H54 (cell line): ENCODE measurements around the gene UBE2O.
A peak's percentile ranks its signal among the peaks of the same experiment; 100 is the strongest.

Experiments used
- DNase-seq: peaks from one replicate; pipeline ENCODE4 v3.0.0; 2011; ENCODE audit warnings: low spot score, mixed read lengths; ENCODE audit not compliant: insufficient read length
- FAIRE-seq: peaks from 3 replicates; lab custom pipeline; 2011; peaks lifted over from hg19 to GRCh38; lab: Jason Lieb, UNC
- POLR2A ChIP-seq: IDR thresholded peaks from 2 replicates; pipeline ENCODE4 v1.6.1; 2011; ENCODE audit warnings: low read depth, mild to moderate bottlenecking, low read length

Gene UBE2O

GRCh38 chr17:76398523-76399174 is 54.3 kb downstream of the UBE2O start:
- DNase-seq (no peak), FAIRE-seq (no peak)
- no peak for TF ChIP-seq POLR2A

- no peak for TF ChIP-seq POLR2A
- DNase-seq (peak; percentile 85), FAIRE-seq (no peak)
Observed at GRCh38 chr17:76397687-76398522, 55.0 kb downstream of the UBE2O start.

DNA sequence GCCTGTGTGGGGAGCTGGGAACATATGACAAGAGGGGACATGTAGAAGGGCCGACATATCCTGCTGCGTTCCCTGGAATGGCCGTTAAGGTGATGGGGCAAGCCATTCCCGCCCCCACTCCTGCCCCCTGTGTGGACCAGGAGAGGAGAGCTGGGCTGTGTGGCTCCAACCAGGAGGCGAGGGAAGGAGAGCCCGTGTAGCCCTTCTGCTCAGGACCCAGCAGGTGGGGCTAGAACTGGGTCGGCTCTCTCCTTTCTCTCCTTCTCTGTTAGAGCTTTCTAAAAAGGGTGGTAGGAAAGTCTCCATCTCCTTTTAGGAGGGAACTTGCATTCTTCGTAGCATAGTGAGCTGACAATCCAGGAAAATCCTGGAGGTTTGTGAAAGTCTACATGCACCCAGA is 55.8 kb downstream of the UBE2O start:
- FAIRE-seq (no peak), DNase-seq (no peak)
- TF ChIP-seq POLR2A = no peak

DNA sequence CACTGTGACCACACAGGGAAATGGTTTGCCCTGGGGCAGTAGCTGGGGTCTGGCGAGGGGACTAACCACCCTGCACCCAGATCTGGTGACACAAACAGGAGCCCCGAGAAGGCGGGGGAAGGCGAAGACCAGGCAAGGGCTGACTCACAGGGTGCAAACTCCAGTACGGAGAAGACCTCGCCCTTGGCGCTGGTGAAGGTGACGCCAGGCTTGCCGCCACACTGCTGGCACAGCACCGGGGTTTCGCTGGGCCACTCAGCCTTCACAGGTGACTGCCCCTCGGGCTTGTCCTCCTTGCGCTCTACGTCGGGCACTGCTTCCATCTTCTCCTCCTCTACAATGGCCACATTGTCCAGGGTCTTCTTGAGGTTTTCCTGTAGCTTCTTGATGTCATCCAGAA is 57.0 kb downstream of the UBE2O start:
- FAIRE-seq (no peak), DNase-seq (no peak)
- TF ChIP-seq POLR2A = no peak

DNA sequence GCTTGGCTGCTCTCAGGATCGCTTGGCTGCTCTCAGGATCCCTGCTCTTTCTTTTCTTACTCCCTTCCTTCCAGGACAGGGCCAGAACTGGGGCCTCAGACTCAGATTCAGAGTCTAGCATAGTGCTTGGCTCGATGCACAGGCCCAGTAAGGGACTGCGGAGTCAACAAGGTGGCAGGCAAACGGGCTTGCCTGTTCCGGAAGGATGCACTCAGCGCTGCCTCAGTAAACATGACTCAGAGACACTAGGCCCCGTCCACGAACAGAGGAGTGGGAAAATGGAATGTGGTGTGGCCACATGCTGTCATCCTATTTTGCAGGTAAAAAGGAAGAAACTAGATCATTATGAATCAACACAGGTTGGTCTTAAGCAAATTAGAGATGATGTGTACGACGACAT is 58.8 kb downstream of the UBE2O start:
- FAIRE-seq (no peak), DNase-seq (no peak)
- TF ChIP-seq POLR2A = no peak

- TF ChIP-seq POLR2A = no peak
- DNase-seq (no peak), FAIRE-seq (no peak)
Observed at GRCh38 chr17:76391200-76391715, 61.7 kb downstream of the UBE2O start.

DNA sequence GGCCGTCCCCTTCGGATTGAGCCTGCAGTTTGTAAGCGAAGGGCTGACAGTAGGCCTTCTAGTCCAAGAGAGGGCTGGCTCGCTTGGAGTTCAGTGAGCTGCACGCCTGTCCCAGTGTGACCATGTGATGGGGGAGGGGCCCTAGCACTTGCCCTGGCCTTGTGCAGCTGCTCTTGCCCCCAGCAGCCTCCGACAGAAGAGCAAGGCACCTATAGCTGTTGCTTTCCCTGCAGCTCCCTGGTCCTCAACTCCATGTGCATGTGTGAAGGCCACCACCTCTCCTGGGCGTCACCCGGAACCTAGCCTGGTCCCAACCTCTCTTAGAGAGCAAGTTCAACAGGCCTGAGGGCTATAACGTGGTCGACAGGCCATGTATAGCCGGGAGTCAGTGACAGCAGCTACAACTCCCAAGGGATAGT is 62.9 kb downstream of the UBE2O start:
- no peak for FAIRE-seq
- no peak for TF ChIP-seq POLR2A

GRCh38 chr17:76388966-76389888 is 63.7 kb downstream of the UBE2O start:
- FAIRE-seq = no peak
- TF ChIP-seq POLR2A = no peak
- DNase-seq = no peak

More for the DNA sequence above, 62.9 kb downstream of the UBE2O start:
- DNase-seq = no peak

- FAIRE-seq (no peak), DNase-seq (no peak)
- TF ChIP-seq POLR2A = no peak
Observed at GRCh38 chr17:76386966-76387765, 65.8 kb downstream of the UBE2O start.

DNA sequence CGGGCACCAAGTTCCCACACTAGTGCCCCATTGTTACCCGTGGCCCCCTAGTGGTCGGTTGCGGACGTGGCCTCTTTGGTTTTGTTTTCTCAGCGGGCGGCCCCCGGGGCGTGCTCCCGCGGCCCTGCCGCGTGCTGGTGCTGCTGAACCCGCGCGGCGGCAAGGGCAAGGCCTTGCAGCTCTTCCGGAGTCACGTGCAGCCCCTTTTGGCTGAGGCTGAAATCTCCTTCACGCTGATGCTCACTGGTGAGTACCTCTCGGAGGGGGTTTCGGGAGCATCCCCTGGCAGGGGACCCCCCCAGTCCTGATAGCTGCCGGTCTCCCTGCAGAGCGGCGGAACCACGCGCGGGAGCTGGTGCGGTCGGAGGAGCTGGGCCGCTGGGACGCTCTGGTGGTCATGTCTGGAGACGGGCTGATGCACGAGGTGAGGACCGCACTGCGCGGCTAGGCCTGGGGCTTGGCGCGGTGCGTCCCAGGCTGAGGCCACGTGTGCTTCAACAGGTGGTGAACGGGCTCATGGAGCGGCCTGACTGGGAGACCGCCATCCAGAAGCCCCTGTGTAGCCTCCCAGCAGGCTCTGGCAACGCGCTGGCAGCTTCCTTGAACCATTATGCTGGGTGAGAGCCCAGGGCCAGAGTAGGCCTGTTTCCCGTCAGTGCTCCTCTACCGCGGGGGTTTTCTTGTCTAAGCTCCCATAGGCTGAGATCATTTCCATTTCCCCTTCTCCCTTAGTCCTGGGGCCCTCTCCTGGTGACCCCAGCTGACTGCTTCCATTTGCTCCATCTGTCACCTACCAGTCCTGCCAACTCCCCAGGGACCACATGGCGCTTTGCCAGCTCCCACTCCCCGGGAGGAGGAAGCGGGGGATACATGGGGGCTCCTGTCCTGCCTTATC is 66.8 kb downstream of the UBE2O start:
- FAIRE-seq = no peak
- peak; percentile 91 for DNase-seq
- no peak for TF ChIP-seq POLR2A

DNA sequence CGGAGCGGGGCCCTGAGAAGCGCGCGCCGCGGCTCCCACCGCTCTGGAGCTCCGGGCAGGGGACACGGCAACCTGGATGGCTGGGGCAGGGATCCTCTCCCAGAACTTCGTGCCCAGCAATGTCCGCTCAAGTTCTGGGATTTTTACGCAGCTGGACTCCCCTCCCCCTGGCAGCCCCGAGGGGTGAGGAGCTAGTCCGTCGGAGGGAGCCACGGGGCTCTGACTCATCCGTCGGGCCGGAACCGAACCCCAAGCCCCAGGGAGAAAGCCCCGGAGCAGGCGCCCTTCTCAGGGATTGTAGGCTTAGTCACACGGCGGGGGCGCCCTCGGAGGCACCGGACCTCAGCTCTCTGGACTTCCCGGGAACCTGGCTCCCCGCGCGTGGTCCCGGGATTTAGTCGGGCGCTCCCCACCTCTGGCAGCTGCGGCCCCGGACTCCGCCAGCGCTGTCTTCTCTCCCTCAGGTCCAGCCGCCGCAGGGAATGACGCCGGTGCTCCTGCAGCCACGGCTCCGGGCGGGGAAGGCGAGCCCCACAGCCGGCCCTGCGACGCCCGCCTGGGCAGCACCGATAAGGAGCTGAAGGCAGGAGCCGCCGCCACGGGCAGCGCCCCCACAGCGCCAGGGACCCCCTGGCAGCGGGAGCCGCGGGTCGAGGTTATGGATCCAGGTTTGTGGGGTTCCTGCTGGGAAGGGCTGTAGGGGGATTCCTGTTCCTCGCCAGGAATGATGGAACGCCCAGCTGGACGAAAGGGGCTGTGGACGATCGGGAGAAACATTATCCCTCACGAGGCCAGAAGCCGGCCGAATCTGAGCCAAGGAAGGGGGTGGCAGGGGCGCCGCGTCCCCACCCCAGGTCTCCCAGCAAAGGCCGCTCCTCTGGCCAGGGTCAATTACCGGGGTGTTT is 67.7 kb downstream of the UBE2O start:
- peak; percentile 77 for DNase-seq
- 0 out of 2 replicates have a peak, but pooled peaks have one; percentile 25 for TF ChIP-seq POLR2A
- FAIRE-seq = no peak
